ENCODE measurements around the gene KRIT1. TPM values are rescaled to one million over a fixed set of nuclear protein-coding genes. Genes with fewer than 3 reads are reported as not detected.

KRIT1 gene
- total RNA-seq, 1 donor, result 44.9 TPM

GRCh38 chr7:92251181-92251580 lies 5.5 kb upstream of the KRIT1 start:
- TF ChIP-seq CTCF (IDR thresholded peaks at IDR 0.05; ENCODE audit: insufficient read depth, low read depth, low read length), result no peak
- no peak overlapping the region for H3K4me3 ChIP-seq (ENCODE audit: low read depth, low read length)
- no peak for DNase-seq (ENCODE audit: low read depth)

- TF ChIP-seq CTCF (IDR thresholded peaks at IDR 0.05; ENCODE audit: insufficient read depth, low read depth, low read length), result no peak
- no peak overlapping the region for H3K4me3 ChIP-seq (ENCODE audit: low read depth, low read length)
- no peak for DNase-seq (ENCODE audit: low read depth)
Observed at GRCh38 chr7:92250603-92251002, 4.9 kb upstream of the KRIT1 start.

GRCh38 chr7:92246360-92247101 lies 817 bp upstream of the KRIT1 start:
- peak overlapping the region; percentile 98 for H3K4me3 ChIP-seq (ENCODE audit: low read depth, low read length)
- DNase-seq (ENCODE audit: low read depth), result peak; percentile 36
- TF ChIP-seq CTCF (IDR thresholded peaks at IDR 0.05; ENCODE audit: insufficient read depth, low read depth, low read length), result no peak

- no peak for TF ChIP-seq CTCF (IDR thresholded peaks at IDR 0.05; ENCODE audit: insufficient read depth, low read depth, low read length)
Observed at GRCh38 chr7:92244808-92245486, 767 bp downstream of the KRIT1 start.

GRCh38 chr7:92242972-92243371 lies 2.7 kb downstream of the KRIT1 start:
- no peak for TF ChIP-seq CTCF (IDR thresholded peaks at IDR 0.05; ENCODE audit: insufficient read depth, low read depth, low read length)
- no peak overlapping the region for H3K4me3 ChIP-seq (ENCODE audit: low read depth, low read length)
- DNase-seq (ENCODE audit: low read depth), result no peak

More at GRCh38 chr7:92244808-92245486, 767 bp downstream of the KRIT1 start:
- H3K4me3 ChIP-seq (ENCODE audit: low read depth, low read length), result peak overlapping the region; percentile 98
- DNase-seq (ENCODE audit: low read depth), result peak; percentile 51

- DNase-seq (ENCODE audit: low read depth), result no peak
- no peak for TF ChIP-seq CTCF (IDR thresholded peaks at IDR 0.05; ENCODE audit: insufficient read depth, low read depth, low read length)
- H3K4me3 ChIP-seq (ENCODE audit: low read depth, low read length), result no peak overlapping the region
Observed at GRCh38 chr7:92230547-92230946, 15.2 kb downstream of the KRIT1 start.

Data from fibroblast of villous mesenchyme (primary cell).